Measurements from ENCODE around the gene DVL1.

The DVL1 gene

DNA sequence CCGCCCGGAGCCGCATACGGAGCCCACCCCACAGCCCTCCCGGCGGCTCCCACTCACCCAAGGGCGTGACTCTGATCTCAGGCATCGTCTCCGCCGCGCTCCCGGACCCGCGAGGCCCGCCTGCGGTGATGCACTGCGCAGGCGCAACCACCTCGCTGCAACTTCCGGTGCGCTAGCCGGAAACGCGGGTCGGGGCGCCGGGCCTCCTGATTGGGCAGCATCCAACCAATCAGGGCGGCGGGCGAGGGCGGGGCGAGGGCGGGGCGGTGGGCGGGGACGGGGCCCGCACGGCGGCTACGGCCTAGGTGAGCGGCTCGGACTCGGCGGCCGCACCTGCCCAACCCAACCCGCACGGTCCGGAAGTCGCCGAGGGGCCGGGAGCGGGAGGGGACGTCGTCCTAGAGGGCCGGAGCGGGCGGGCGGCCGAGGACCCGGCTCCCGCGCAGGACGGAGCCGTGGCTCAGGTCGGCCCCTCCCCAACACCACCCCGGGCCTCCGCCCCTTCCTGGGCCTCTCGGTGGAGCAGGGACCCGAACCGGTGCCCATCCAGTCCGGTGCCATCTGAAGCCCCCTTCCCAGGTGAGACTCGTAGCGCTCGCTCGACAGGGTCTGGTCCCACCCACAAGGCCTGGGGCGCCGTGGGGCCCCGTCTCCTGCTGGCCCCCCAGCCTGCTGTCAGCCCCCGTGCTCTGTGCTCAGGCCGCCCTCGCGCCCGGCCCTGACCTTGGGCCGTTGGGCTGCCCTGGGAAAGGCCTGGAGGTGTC, 24.5 kb downstream of the DVL1 start, which contains the start of the genes CPTP and INTS11:
TSS of gene CPTP (plus strand) at position 279 of the 764 bp plus-strand sequence. CDS start 2,109 bp downstream, outside the sequence.
TSS of gene INTS11 (minus strand) at position 137 of the 764 bp plus-strand sequence. CDS start at position 85, 52 bp downstream.
- Histone ChIP-seq H2AFZ (ENCODE audit: low read length, unreplicated experiment) (peak within 1 kb of the TSS; percentile 68), H3K4me3 (ENCODE audit: low read depth, low read length) (peak within 1 kb of the TSS; percentile 95), H3K36me3 (ENCODE audit: insufficient read depth, low read length) (no peaks in the 10 kb centered on the region), H3K79me2 (ENCODE audit: control insufficient read depth, insufficient read depth, low read length, unreplicated experiment) (peaks cover 57% of the 10 kb centered on the region), H3K27ac (ENCODE audit: low read depth, low read length) (peak within 1 kb of the TSS; percentile 66; the same call in 1 of the 2 replicates), H3K27me3 (ENCODE audit: insufficient read depth, low read length) (no peaks in the 10 kb centered on the region), H3K4me1 (ENCODE audit: control insufficient read depth, insufficient read depth, low read length, unreplicated experiment) (peaks cover 32% of the 10 kb centered on the region)

DNA sequence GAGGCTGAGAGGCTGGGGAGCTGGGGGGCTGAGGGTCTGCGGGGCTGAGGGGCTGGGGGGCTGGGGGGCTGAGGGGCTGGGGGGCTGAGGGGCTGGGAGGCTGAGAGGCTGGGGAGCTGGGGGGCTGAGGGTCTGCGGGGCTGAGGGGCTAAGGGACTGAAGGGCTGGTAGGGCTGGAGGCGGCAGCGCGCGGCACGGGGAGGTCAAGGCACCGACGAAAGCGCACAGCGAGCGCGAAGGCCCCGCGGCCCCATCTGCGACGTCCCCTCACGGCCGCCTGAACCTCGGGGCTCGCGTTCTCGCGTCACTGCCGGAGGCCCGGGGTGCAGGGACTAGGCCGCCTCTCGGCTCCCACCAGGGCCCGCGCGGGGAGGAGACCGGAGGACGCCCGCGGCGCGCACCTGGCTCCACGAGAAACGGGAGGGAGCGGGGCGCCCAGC, 25.1 kb downstream of the DVL1 start:
- Histone ChIP-seq H3K4me1 (ENCODE audit: control insufficient read depth, insufficient read depth, low read length, unreplicated experiment) (peaks cover 32% of the 10 kb centered on the region), H3K4me3 (ENCODE audit: low read depth, low read length) (peak overlapping the region; percentile 95), H3K79me2 (ENCODE audit: control insufficient read depth, insufficient read depth, low read length, unreplicated experiment) (peaks cover 63% of the 10 kb centered on the region), H2AFZ (ENCODE audit: low read length, unreplicated experiment) (peak overlapping the region; percentile 68), H3K36me3 (ENCODE audit: insufficient read depth, low read length) (no peaks in the 10 kb centered on the region), H3K27ac (ENCODE audit: low read depth, low read length) (peak overlapping the region; percentile 66; the same call in 1 of the 2 replicates), H3K27me3 (ENCODE audit: insufficient read depth, low read length) (no peaks in the 10 kb centered on the region)

DNA sequence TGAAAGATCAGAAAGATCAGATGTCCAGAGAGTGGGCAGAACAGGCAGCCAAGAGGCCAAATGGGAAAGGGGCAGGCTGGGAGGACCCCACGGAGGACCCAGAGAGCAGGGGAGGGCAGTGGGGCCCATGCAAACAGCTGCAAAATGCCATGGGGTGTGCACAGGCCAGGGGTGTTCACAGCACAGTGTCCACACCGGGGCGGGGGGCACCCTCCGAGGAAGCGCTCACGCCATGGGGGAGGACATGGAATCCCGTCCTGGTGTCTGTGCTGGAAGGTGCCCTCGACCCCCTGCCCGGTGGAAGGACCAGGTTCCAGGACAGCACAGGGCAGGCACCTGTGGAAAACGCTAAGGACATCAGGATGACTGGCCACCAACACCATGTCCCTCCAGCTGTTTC, 26.3 kb downstream of the DVL1 start:
- Histone ChIP-seq H3K27ac (ENCODE audit: low read depth, low read length) (no peak overlapping the region), H3K36me3 (ENCODE audit: insufficient read depth, low read length) (no peaks in the 10 kb centered on the region), H3K79me2 (ENCODE audit: control insufficient read depth, insufficient read depth, low read length, unreplicated experiment) (peaks cover 63% of the 10 kb centered on the region), H3K27me3 (ENCODE audit: insufficient read depth, low read length) (no peaks in the 10 kb centered on the region), H2AFZ (ENCODE audit: low read length, unreplicated experiment) (no peak overlapping the region), H3K4me1 (ENCODE audit: control insufficient read depth, insufficient read depth, low read length, unreplicated experiment) (peaks cover 39% of the 10 kb centered on the region), H3K4me3 (ENCODE audit: low read depth, low read length) (peak overlapping the region; percentile 68)

DNA sequence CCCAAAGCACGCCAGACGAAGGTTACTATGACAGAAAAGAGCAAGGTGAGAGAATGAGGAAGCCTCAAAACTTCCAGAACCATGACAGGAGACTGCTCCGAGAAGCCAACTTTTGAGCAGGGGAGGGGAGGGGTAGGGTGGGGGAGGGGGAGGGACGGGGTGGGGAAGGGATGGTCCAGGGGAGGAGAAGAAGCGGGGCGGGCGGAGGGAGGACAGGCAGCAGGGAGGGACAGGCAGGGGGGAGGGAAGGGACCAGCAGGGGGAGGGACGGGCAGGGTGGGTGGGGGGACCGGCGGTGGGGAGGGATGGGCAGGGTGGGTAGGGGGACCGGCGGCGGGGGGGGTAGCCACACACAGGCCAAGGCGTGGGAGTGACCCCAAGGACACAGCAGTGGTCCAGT, 26.8 kb downstream of the DVL1 start:
- Histone ChIP-seq H3K4me1 (ENCODE audit: control insufficient read depth, insufficient read depth, low read length, unreplicated experiment) (peaks cover 41% of the 10 kb centered on the region), H3K4me3 (ENCODE audit: low read depth, low read length) (no peak overlapping the region), H3K36me3 (ENCODE audit: insufficient read depth, low read length) (no peaks in the 10 kb centered on the region), H3K27me3 (ENCODE audit: insufficient read depth, low read length) (no peaks in the 10 kb centered on the region), H2AFZ (ENCODE audit: low read length, unreplicated experiment) (no peak overlapping the region), H3K27ac (ENCODE audit: low read depth, low read length) (no peak overlapping the region), H3K79me2 (ENCODE audit: control insufficient read depth, insufficient read depth, low read length, unreplicated experiment) (peaks cover 63% of the 10 kb centered on the region)

DNA sequence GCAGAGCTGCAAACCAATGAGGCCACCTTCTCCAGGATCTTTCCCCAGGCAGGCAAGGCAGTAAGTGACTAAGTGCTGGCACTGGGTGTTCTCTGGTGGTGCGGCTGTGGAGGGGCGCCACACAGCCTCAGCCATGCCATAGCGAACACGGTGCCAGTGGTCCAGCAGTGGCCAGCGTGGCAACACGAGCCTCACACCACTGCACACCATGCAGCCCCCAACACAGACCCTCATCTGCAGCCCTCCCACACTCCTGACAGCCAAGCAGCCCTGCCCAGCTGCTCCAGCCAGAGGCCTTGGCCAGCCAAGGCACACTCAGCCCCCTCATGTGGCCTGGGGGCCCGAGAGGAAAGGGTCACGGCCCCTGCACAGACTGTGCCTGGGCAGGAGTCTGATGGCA, 27.7 kb downstream of the DVL1 start:
- Histone ChIP-seq H3K36me3 (ENCODE audit: insufficient read depth, low read length) (no peaks in the 10 kb centered on the region), H3K4me1 (ENCODE audit: control insufficient read depth, insufficient read depth, low read length, unreplicated experiment) (peaks cover 41% of the 10 kb centered on the region), H2AFZ (ENCODE audit: low read length, unreplicated experiment) (no peak overlapping the region), H3K27me3 (ENCODE audit: insufficient read depth, low read length) (no peaks in the 10 kb centered on the region), H3K79me2 (ENCODE audit: control insufficient read depth, insufficient read depth, low read length, unreplicated experiment) (peaks cover 63% of the 10 kb centered on the region), H3K27ac (ENCODE audit: low read depth, low read length) (no peak overlapping the region; the same call in 1 of the 2 replicates), H3K4me3 (ENCODE audit: low read depth, low read length) (no peak overlapping the region; the same call in 1 of the 2 replicates)

DNA sequence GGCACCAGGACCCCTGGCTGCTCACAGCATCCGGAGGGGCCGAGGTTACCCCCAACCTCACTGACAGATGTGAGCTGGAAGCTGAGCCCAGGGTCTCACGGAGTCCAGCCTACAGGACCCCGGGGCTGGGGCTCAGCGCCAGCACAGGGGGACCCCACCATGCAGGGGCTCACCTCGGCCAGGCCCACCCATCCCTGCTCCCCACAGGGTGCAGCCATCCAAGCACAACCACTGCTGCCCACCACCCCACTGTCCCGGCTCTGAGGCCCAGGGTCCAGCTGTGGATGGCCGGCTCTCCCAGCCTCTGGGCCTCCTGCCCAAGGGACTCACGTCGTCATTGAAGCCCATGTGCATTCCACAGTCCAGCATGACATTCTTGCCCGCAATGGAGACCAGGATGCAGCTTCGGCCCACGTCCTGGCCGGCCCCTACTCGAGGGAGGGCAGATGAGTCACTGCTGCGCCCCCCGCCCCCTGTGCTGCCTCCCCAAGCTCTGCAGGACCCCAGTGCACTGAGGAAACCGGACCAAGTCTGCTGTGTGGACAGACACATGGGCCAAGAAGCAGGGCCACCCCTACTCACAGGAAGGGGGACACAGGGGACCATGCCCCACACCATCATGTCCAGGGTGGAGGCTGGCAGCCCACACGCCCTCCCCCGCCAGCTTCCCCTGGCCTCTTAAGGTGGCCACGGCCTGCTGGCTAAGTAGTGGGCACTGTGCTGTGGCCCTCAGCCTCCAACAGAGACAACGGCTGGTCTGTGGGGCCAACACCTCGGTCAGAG, 28.4 kb downstream of the DVL1 start:
- H3K79me2 ChIP-seq (ENCODE audit: control insufficient read depth, insufficient read depth, low read length, unreplicated experiment) = peaks cover 60% of the 10 kb centered on the region
- H3K36me3 ChIP-seq (ENCODE audit: insufficient read depth, low read length) = no peaks in the 10 kb centered on the region
- H3K4me1 ChIP-seq (ENCODE audit: control insufficient read depth, insufficient read depth, low read length, unreplicated experiment) = peaks cover 38% of the 10 kb centered on the region
- no peak overlapping the region for H2AFZ ChIP-seq (ENCODE audit: low read length, unreplicated experiment)
- no peak overlapping the region for H3K4me3 ChIP-seq (ENCODE audit: low read depth, low read length)
- H3K27ac ChIP-seq (ENCODE audit: low read depth, low read length) = no peak overlapping the region; the same call in 1 of the 2 replicates
- H3K27me3 ChIP-seq (ENCODE audit: insufficient read depth, low read length) = no peaks in the 10 kb centered on the region

DNA sequence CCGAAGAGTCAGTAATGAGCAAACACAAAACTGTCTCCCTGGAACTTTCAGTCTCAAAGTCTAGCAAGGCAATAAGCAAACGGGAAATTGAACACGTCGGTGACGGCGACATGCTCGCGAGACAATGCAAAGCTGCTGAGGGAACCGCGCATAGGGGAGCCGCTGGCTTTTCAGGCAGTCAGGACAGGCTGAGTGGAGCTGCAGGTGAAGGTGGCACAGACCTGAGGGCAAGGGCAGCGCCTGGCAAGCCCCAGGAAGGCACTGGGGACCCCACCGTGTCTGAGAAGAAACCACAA, 29.6 kb downstream of the DVL1 start:
- H3K27me3 ChIP-seq (ENCODE audit: insufficient read depth, low read length) = no peaks in the 10 kb centered on the region

DNA sequence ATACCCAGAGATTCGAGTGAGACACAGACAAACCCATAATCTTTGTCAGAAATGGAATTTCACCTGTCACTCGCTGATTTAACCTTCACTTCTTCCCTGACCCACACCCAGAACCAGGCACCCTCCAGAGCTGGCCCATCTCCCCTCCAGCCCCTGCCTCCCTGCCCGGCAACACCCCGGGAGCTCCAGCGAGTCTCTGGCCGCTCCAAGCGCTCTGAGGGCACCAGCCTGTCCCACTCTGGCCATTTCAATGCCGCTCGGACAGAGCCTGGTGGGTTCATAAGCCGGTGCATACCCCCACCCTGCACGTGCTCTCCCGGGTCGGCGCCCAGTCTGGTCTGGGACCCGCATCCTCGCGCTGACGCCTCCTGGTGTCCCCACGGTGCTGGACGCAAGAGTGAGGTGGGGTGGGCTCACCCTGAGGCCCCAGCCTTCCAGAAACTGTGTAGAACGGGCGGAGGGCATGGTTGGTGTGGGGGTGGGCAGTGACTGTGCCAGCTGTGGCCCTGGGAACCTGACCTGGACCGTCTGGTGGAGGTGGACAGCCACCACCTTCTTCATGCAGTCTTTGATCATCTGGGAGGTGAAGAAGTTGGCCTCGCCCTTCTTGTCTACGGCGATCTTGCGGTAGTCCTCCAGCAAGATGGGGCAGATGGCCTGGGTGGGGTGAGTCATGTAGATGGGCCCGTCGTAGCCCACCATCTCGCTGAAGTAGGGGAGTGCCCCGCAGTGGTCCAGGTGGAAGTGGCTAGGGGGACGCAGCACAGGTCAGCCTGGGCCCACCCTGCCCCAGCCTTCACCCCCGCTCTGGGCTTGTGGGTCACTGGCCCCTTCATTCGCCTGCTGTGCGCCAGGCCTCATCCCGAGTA, 30.2 kb downstream of the DVL1 start:
- Histone ChIP-seq H3K4me1 (ENCODE audit: control insufficient read depth, insufficient read depth, low read length, unreplicated experiment) (peaks cover 34% of the 10 kb centered on the region), H3K36me3 (ENCODE audit: insufficient read depth, low read length) (0 out of 2 replicates have a peak, but pooled peaks cover 4% of the 10 kb centered on the region), H2AFZ (ENCODE audit: low read length, unreplicated experiment) (no peak overlapping the region), H3K79me2 (ENCODE audit: control insufficient read depth, insufficient read depth, low read length, unreplicated experiment) (peaks cover 50% of the 10 kb centered on the region), H3K4me3 (ENCODE audit: low read depth, low read length) (no peak overlapping the region), H3K27me3 (ENCODE audit: insufficient read depth, low read length) (no peaks in the 10 kb centered on the region), H3K27ac (ENCODE audit: low read depth, low read length) (peak overlapping the region; percentile 82)

More for the DNA sequence above, 29.6 kb downstream of the DVL1 start:
- H3K4me3 ChIP-seq (ENCODE audit: low read depth, low read length) = no peak overlapping the region
- H3K36me3 ChIP-seq (ENCODE audit: insufficient read depth, low read length) = 0 out of 2 replicates have a peak, but pooled peaks cover 4% of the 10 kb centered on the region
- no peak overlapping the region for H2AFZ ChIP-seq (ENCODE audit: low read length, unreplicated experiment)
- H3K79me2 ChIP-seq (ENCODE audit: control insufficient read depth, insufficient read depth, low read length, unreplicated experiment) = peaks cover 52% of the 10 kb centered on the region
- peaks cover 34% of the 10 kb centered on the region for H3K4me1 ChIP-seq (ENCODE audit: control insufficient read depth, insufficient read depth, low read length, unreplicated experiment)
- H3K27ac ChIP-seq (ENCODE audit: low read depth, low read length) = no peak overlapping the region

DNA sequence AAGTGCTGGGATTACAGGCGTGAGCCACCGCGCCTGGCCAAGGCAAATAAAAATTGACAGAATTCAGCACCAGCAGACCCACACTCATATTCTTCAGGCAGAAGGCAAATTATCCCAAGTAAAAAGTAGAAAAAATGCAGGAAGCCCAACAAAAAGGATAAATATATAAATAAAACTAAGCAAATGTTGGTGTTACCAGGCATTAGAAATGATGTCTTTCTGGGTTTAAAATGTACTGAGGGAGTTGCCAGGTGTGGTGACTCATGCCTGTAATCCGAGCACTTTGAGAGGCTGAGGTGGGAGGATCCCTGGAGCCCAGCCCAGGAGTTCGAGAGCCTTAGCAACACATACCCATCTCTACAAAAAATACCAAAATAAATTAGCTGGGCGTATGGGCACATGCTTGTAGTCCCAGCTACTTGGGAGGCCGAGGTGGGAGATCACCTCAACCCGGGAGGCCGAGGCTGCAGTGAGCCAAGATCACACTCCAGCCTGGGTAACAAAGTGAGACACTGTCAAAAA, 31.0 kb downstream of the DVL1 start:
- peak overlapping the region; percentile 82 for H3K27ac ChIP-seq (ENCODE audit: low read depth, low read length)

DNA sequence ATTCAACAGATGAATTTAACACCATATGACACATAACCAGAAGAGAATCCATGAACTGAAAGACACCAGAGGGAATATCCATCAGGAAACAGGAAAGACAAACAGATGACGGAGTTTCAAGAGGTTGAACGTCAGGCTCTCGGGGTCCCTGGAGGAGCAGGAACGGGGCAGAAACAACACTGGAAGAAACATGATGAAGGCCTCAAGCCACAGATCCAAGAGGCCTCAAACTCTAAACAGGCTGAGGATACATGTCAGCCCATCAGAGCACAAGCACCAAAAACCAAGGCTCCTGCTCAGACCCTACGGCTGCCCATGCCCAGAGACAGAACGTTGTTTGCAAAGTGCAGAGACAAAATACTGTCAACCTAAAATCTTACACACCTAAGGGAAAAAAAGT, 31.8 kb downstream of the DVL1 start:
- H2AFZ ChIP-seq (ENCODE audit: low read length, unreplicated experiment) = no peak overlapping the region
- H3K4me3 ChIP-seq (ENCODE audit: low read depth, low read length) = no peak overlapping the region
- peaks cover 10% of the 10 kb centered on the region; the same call in 1 of the 2 replicates for H3K36me3 ChIP-seq (ENCODE audit: insufficient read depth, low read length)
- H3K27me3 ChIP-seq (ENCODE audit: insufficient read depth, low read length) = no peaks in the 10 kb centered on the region
- H3K4me1 ChIP-seq (ENCODE audit: control insufficient read depth, insufficient read depth, low read length, unreplicated experiment) = peaks cover 25% of the 10 kb centered on the region
- peaks cover 41% of the 10 kb centered on the region for H3K79me2 ChIP-seq (ENCODE audit: control insufficient read depth, insufficient read depth, low read length, unreplicated experiment)
- peak overlapping the region; percentile 82 for H3K27ac ChIP-seq (ENCODE audit: low read depth, low read length)

More for the DNA sequence above, 31.0 kb downstream of the DVL1 start:
- H3K36me3 ChIP-seq (ENCODE audit: insufficient read depth, low read length) = peaks cover 9% of the 10 kb centered on the region; the same call in 1 of the 2 replicates
- H3K79me2 ChIP-seq (ENCODE audit: control insufficient read depth, insufficient read depth, low read length, unreplicated experiment) = peaks cover 47% of the 10 kb centered on the region
- H3K4me1 ChIP-seq (ENCODE audit: control insufficient read depth, insufficient read depth, low read length, unreplicated experiment) = peaks cover 30% of the 10 kb centered on the region
- H3K27me3 ChIP-seq (ENCODE audit: insufficient read depth, low read length) = no peaks in the 10 kb centered on the region
- no peak overlapping the region for H2AFZ ChIP-seq (ENCODE audit: low read length, unreplicated experiment)
- H3K4me3 ChIP-seq (ENCODE audit: low read depth, low read length) = no peak overlapping the region

Data from ACC112 (cell line).